HEK293 (cell line): ENCODE data around the gene STS.

Source experiments
- ATF2 ChIP-seq: fragments of 450-650 bp; formaldehyde crosslinking; IDR thresholded peaks from 2 replicates; pipeline ENCODE4 v1.5.1; 2016; ENCODE audit warnings: missing biosample characterization, missing genetic modification characterization, low read depth
- CTCF ChIP-seq: fragments of 450-650 bp; formaldehyde crosslinking; IDR thresholded peaks from 2 replicates; pipeline ENCODE4 v1.5.1; 2016; ENCODE audit warnings: missing biosample characterization, missing genetic modification characterization

DNA sequence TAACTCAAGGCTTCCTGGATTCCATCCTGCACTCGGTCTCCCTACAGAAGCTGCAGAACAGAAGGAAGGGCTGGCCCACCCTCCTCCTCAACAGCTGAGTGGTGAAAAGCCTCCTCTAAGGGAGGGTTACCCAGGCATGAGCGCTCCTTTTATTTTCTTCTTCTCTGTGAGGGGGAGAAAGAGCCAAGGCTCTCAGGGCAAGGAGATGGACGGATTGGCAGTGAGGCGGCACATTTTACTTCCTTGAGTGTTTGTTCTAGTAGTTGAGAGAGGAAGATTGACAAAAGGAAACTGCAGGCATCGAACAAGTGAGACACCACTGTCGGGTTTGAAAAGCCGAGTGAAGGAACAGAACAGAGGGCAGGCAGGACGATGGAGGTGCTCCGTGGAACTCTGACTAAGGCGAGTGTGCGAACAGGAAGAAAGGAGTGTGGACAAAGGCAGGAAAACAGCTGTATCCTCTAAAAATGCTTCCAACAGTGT is 38.4 kb upstream of the STS start:
- TF ChIP-seq ATF2 (tag by site-specific recombination), result no peak
- no peak for TF ChIP-seq CTCF (tag by site-specific recombination)
